ENCODE measurements around the gene LYPD4.
A peak's percentile ranks its signal among the peaks of the same experiment; 100 is the strongest.
"Not testable (repeated sequence)": the region's sequence is repeated elsewhere in the genome, so short reads cannot be mapped to it uniquely, and the experiment has no call there.

LYPD4 gene

DNA sequence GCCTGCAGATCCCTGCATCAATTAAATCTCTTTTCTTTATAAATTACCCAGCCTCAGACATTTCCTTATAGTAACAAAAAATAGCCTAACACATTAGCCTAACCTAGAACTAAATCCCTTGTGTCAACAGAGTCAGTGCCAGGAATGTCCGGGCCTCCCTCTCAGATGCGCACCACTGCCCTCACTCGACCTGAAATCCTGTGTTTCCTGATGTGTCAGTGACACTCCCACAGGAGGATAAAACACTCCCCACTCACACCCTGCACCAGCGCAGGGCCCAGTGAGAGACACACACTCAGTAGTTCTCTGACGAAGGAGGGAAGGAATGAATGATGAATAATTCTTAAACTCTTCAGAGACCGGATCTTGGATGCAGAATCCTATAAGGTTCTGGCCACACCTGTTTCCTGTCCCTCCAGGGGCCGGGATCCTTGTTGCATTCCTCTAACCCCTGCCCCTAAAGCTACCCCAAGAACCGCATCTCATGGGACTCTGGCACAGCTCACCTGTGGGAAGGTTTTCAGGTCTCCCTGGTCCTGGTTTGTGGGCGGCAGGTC lies 45.0 kb downstream of the LYPD4 start:
- no peak for DNase-seq (ENCODE audit: low spot score)

DNA sequence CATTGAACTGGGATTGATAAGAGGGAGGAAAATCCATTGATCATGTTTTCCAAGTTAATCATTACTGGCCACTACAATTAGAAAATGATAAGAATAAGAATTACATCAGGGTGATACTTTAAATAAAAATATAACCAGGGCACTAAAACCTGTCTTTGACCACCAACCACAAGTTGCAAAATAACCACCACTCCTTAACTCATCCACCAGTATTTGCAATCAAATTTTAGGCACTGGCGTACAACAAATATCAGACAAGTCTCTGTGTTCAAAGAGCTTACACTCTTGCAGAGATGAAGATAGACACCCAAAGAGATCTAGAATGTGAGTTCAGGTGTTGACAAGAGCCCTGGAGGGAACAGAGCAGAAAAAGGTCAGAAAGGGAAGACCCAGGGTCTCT lies 47.6 kb downstream of the LYPD4 start:
- DNase-seq (ENCODE audit: low spot score): no peak

DNA sequence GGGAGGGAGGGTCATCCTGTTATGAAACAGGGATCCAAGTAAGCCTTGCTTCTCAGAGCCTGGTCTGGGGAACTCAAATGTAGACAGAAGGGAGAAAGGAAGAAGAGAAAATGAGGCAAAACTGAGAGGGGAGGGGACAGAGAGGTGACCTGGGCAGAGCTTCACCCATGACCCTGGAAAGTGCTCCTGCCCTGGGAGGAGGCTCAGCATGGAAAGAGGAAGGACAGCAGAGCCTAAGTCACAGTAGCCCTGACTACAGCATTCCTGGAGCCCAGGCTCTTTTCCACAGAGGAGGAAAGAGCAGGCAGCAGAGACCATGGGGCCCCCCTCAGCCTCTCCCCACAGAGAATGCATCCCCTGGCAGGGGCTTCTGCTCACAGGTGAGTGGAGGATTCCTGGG lies 48.1 kb downstream of the LYPD4 start, which contains the start of gene CEACAM3:
TSS of gene CEACAM3 (plus strand) at position 226 of the 400 bp plus-strand sequence. CDS start at position 317, 91 bp downstream.
- DNase-seq (ENCODE audit: low spot score): no peak

DNA sequence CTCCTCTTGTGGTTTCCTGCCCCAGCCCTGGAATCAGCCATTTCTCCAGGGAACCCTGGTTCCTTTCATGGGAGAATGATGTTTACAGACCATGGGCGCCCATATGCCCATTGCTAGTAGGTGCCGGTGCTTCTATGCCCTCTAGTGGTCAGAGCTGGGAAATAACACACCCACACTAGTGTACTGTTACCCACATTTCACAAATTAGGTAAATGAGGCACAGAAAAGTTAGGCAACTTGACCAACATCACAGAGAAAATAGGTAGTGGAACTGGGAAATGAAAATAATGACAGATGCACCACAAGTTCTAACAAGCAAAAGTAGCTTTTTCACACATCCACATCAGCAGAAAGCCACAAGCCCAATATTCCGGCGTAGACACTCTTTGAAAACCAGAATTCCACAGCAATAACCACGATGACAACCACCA lies 49.4 kb downstream of the LYPD4 start:
- DNase-seq (ENCODE audit: low spot score): peak; percentile 35

DNA sequence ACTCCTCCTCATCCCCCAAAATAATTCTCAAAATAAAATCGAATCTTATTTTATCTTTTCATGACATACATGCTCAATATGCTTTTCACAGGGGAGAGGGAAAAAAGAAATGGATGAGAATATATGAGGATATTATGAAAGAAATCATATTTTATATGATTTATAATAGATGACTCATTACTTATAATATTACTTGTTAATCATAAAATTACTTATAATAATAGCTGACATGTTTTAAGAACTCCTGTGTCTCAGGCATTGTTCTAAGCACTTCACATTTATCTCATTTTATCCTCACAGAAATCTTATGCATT lies 51.1 kb downstream of the LYPD4 start:
- no peak for DNase-seq (ENCODE audit: low spot score)

DNA sequence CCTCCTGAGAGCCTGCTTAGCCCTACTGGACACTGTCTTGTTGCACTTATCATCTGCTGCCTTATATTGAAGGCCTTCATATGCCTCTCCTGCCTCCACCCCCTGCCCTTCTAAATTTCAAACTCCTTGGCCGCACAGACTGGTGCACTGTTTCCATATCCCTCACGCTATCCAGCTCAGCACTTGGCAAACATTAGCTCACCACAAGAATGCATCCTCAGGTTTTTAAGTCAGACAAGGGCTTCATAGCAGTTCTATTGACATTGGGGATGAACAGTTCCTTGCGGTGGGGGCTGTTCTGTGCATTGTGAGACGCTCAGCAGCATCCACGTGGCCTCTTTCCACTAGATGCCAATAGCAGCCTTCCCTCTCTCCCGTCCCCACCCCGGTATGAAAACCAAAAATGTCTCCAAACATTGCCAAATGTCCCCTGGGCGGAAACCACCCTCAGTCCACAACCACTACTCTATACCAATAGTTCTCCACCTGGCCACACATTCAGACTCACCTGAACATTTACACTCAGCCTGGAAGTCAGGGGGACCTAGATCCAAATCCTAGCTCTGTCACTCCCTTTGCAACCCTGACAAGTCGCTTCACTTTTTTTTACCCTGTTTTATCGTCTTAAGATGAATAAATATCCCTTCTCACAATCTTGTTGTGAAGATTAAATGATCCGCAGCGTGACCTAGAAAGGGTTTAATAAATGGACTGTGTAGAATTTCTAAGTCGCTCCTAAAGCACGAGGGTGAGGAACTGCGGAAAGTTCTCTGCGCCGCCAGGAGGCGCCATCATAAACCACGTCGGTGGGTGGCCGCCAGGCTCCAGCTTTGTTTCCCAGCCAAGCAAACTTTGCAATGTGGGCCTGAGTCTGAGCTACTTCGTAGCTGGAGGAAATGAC lies 51.7 kb downstream of the LYPD4 start:
- peak; percentile 22 for DNase-seq (ENCODE audit: low spot score)

DNA sequence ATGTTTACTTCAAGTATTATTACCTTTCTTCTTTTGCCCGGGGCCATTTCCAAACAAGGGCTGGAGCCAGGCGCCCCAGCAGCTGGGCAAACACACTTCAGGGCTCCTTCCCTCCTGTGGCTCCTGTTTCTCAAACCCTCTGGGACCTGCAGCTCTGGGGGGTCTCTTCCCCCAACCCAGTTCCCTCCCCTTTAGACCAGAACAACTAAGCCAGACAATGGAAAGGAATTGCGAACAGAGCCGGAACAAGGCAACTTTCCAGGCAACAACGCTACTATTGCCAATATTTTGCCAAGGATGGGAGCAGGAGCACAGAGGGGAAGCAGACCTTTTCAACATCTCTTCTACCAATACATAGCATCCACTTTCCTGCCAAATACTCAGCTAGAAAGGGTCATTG lies 55.4 kb downstream of the LYPD4 start:
- DNase-seq (ENCODE audit: low spot score): not testable (repeated sequence)

DNA sequence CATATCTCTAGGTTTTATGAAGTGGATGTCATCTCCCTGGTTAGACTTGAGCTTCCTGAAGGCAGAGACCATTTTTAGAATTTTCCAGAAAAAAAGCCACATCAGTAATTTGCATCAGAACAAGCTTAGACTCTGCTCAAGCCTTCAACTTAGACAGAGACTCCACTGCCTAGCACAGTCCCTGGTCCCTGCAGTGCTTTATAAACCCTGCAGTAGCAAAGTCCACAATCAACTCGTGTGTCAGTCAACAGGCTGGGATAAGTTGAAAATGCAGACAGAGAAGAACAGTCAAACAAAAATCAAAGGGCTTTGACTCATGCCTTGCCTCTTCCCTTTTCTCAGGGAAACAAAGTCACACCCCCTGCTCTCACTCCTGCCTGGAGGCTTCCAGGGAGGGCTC lies 56.0 kb downstream of the LYPD4 start:
- DNase-seq (ENCODE audit: low spot score): not testable (repeated sequence)
